Body of pancreas (tissue), 4 donors: Measurements from ENCODE around the gene ACAD8.

Experiments used
- CTCF ChIP-seq, 7 experiments: fragments of 450-650 bp in 4 of 7; fragments of 200-600 bp in 3 of 7; sonication (generic) in 3 of 7; IDR thresholded peaks; one replicate each; pipeline ENCODE4 v1.5.1; 2016 to 2019; ENCODE audit warnings: antibody characterized with exemption in 7 of 7
- POLR2A ChIP-seq, 3 donors: fragments of 450-650 bp; IDR thresholded peaks; one replicate each; pipeline ENCODE4 v1.6.1; 2016; ENCODE audit warnings: antibody characterized with exemption in 3 of 3, mild to moderate bottlenecking in 2 of 3

- TF ChIP-seq POLR2A (IDR thresholded peaks at IDR 0.05) (no peak), CTCF (IDR thresholded peaks at IDR 0.05) (no peak)
These were observed 18.6 kb downstream of the ACAD8 start for GRCh38 chr11:134271978-134272377.
